HG03196 (cell line): Measurements from ENCODE around the gene M1AP.
"Not testable (repeated sequence)": the region's sequence is repeated elsewhere in the genome, so short reads cannot be mapped to it uniquely, and the experiment has no call there.

ENCODE experiments used
- ATAC-seq: cut with Tn5 transposase; IDR thresholded peaks from one replicate; pipeline ENCODE4 v1.9.1; 2021; ENCODE audit not compliant: unreplicated experiment

M1AP gene

DNA sequence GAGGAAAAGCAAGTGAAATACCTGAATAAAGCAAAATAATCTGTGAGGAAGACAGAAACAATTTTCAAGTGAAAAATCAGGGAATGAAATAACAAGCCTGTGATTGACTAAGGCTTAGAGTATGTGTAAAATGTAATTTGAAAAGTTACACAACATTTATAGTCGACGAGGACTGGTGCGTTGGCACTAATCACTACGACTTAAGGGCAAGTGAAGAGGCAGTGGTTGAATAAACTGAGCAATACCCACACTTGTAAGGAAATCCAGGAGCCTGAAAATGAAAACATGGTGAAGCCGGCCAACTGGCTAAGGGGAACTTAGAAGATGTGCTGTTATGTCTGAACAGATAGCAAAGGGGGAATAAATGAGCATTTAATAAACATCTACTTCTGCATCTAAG, 80.2 kb downstream of the M1AP start:
- ATAC-seq = no peak

DNA sequence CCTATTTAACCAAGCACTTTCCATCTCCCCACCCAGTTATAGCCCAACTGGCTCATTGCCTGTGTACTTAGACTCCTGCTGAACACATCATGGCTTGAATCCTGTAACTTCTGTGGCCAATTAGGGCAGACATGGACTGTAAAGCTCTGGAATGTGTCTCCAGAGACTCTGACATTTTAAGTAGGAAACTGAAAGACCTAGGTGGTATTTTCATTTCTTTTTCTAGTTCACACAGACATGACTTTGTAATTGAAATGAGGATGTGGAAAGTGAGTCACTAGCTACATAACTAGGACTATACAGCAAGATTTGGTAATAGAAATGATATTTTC, 81.4 kb downstream of the M1AP start:
- no peak for ATAC-seq

DNA sequence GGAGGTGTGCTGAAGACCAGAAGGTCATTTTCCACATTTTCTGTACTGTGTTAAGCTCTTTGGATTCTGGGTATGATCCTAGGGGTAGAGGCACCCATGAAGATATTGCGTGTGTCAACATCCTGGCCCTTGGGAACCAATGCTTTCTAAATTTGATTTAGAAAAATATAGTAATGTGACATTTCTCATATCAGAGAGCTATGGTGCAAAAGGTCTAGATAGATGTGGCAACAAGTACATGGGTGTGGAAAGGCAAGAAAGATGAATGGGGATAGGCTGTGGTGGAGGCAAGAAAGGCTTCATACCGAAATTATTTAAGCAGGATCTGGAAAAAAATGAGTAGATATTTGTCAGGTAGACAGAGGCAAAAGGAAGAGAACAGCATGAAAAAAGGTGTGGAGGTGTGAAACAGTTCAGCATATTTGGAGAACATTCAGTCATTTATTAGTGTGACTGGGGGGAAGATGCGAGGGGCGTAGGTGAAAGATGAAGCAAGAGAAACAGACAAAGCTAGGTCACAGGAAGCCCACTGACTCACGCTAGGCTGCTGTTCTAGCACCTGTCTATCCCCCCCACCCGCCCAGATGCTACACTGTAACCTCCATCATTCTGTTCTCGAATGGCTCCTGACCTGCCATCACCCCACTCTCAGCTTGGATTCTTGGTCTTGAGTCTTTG, 81.9 kb downstream of the M1AP start:
- no peak for ATAC-seq

DNA sequence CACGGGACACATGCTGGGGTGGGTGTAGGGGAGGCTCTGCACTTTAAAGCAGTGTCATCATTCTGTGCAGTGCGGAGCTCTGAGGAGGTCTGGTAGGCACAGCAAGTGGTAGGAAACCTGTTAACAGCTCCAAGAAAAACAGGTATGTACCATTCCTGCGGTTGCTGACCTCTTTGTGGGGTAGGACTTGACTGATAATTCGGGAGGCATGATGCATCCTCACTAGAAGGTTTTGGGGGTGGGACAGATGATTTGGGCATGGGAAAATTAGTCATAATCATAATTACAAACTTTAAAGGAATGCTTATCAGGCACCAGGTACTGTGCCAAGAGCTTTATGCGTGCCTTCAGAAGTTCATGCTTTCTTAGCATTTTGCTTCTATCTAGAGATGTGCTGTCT, 83.9 kb downstream of the M1AP start:
- ATAC-seq = no peak

DNA sequence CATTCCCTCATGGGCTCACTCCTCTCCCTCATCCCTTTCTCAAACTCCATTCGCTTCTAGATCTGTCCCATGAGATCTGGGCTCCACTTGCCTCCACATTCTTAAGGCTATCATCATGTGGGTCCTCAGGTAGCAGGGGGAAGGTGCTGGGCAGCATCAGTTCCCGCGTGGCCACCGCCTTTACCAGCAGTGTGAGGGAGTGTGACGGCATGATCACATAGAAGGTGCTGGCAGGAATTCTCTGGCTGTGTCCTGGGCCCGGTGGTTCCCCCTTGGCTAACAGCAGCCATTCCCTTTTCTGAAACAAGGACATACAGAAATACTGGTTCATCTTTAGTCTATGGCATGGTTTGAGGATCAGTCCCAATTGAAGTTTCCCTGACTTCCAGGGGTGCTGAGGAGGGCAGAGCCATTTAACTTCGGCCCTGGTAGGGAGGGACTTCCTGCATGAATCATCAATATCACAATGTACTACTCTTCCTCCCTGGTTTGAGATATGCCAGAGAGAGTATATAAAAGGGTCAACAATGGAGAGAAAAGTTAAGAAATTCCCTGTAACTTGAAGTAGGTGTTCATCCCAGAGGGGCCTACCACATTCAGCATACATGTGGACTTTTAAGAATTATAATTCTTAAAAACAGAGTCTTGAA, 85.9 kb downstream of the M1AP start:
- no peak for ATAC-seq

DNA sequence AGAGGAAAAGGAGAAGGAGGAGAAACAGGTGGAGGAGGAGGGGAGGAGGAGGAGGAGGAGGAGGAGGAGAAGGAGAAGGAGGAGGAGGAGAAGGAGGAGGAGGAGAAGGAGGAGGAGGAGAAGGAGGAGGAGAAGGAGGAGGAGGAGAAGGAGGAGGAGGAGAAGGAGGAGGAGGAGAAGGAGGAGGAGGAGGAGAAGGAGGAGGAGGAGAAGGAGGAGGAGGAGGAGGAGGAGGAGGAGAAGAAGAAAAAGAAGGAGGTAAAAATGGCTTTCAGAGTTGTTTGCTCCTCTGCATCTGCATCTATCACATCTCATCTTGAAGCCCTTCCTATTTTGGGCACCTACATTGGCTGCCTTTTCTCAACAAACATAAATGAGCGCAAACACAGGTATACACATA, 87.1 kb downstream of the M1AP start:
- ATAC-seq = not testable (repeated sequence)

DNA sequence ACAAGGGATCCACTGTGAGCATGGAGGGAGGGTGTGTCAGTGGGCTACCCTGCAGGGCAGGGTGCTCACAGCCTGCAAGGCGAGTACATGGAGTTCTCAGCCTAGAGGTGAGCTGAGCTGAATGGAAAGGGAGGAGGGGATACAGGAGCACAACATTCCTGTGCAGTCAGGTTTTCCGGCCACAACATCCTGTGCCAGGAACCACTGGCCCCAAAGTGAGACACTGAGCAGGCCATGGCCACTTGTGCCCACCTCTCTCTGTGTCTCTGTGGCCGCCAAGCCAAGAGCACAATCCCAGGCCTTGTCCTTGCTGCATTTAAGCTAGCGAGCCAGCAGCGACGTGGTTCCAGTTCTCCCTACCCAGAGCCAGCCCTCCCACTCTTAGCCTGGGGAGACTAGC, 87.5 kb downstream of the M1AP start:
- ATAC-seq = no peak

DNA sequence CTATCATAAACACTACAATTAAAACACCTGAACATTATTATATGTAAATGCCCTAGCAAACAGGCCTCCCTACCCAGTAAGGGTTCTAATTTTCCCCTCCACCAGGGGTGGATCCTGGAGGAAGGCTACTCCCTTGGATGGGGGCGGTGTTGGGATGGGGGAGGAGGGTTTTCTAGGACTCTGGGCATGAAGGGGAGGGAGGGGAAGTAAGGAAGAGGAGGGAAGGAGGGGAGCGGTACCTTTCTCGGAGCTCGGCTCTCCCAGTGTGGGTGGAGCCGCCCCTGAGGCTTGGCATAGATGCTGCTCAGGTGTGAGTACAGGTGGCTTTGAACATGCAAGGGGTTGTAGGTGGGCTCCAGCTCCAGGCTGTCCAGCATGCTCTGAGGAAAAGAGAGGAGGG, 88.2 kb downstream of the M1AP start:
- ATAC-seq = no peak

DNA sequence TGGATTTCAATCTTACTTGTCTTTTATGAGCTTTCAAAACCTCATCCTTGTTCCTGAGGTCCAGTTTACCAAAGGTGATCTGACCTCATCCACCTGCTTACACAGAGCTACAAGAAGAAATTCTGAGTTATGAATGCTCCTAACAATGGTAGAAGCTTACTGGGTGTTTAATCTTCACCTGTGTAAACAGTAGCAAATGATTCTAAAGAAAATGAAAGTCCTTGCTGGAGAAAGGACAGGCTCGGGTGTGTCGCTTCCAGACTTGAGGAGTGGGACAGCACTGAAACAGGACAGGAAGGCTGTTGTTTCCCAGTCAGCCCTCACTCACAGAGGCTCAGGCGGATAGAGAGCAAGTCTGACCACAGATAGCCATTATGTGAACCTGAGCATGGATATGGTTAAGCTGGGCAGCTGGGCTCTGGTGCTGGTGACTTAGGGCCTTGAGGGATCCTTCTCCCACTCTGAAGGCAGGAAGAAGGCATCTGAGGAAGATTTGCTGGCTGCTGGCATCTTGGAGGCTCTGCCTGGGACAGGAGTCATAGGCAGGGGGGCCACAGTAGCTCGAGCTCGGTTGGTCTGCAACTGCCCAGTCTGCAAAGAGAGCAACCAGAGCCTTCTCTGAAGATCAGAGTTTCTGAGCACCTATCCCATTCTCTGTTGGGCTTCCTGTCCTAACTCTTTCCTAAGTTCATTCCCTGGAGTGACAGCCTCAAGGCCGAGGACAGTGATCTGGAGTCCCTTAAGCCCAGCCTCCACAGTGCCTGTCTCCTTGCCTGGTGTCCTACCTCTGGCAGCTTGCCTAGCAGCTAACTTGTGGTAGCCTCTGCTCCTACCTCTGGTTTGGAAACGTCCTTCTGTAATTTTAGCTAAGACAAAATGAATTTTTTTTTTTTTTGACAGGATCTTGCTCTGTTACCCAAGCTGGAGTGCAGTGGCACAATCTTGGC, 89.6 kb downstream of the M1AP start:
- no peak for ATAC-seq

DNA sequence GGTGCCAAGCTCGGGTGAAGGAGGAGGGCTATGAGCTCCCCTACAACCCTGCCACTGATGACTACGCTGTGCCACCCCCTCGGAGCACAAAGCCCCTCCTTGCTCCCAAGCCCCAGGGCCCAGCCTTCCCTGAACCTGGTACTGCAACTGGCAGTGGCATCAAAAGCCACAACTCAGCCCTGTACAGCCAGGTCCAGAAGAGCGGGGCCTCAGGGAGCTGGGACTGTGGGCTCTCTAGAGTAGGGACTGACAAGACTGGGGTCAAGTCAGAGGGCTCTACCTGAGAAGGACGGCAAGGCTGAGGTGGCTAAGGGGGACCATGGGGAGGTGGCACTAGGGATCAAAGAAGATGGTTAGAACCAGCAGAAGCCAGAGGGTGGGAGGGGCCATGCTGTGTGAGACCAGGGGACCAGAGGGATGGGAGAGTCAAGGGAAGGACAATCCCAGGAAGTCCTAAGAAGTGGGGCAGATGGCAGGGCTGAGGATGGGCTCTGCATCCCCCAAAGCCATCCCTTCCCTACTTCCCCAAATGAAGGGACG, 91.2 kb downstream of the M1AP start:
- ATAC-seq = no peak

DNA sequence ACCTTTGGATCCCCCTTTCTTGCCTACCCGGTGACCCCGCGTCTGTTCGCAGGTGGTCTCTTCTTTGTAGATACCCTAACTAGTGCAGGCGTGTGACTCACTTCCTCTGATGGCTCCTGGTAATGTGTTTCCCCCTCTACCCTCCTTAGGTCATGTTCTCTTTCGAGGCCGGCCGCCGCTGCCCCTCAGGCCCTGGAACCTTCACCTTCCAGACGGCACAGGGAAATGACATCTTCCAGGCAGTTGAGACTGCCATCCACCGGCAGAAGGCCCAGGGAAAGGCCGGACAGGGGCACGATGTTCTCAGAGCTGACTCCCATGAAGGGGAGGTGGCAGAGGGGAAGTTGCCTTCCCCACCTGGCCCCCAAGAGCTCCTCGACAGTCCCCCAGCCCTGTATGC, 92.0 kb downstream of the M1AP start:
- ATAC-seq = no peak

DNA sequence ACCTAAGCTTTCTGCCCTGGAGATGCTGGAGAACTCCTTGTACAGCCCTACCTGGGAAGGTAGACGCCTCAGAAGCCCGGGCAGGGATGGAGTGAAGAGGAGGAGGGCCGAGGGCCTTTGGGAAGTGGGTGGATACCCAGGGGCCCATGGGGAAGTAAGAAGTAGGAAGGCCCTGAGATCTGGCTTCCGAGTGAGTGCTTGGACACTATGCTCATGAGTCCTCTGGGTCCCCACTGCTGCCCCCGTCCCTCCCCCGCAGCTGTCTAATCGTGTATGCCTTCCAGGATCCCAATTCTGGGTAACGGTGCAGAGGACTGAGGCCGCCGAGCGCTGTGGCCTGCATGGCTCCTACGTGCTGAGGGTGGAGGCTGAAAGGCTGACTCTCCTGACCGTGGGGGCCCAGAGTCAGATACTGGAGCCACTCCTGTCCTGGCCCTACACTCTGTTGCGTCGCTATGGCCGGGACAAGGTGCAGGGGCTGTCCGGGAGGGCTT, 92.5 kb downstream of the M1AP start:
- ATAC-seq = no peak

DNA sequence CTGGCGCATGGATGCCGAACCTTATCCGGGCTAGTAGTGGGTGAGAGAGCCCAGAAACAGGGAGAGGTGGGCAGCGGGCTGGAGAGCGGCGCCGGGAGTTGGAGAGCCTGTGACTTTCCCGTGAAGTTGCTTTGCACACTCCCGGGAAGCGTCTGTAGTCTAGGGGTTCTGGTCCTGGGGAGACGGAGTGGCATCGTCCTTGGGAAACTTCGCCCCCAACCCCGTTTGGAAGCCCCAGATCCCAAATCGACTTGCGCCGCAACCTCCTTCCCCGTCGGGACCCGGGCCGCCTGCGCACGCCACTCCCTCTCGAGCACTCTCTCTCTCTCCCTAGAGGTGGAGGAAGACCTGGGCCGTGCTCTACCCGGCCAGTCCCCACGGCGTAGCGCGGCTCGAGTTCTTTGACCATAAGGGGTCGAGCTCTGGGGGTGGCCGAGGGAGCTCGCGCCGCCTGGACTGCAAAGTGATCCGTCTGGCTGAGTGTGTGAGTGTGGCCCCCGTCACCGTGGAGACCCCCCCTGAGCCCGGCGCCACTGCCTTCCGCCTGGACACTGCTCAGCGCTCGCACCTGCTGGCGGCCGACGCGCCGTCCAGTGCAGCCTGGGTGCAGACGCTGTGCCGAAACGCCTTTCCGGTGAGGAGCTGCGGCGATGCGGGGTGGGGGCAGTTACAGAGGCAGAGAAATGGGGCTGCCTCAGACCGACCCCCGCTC, 93.2 kb downstream of the M1AP start:
- ATAC-seq = no peak

DNA sequence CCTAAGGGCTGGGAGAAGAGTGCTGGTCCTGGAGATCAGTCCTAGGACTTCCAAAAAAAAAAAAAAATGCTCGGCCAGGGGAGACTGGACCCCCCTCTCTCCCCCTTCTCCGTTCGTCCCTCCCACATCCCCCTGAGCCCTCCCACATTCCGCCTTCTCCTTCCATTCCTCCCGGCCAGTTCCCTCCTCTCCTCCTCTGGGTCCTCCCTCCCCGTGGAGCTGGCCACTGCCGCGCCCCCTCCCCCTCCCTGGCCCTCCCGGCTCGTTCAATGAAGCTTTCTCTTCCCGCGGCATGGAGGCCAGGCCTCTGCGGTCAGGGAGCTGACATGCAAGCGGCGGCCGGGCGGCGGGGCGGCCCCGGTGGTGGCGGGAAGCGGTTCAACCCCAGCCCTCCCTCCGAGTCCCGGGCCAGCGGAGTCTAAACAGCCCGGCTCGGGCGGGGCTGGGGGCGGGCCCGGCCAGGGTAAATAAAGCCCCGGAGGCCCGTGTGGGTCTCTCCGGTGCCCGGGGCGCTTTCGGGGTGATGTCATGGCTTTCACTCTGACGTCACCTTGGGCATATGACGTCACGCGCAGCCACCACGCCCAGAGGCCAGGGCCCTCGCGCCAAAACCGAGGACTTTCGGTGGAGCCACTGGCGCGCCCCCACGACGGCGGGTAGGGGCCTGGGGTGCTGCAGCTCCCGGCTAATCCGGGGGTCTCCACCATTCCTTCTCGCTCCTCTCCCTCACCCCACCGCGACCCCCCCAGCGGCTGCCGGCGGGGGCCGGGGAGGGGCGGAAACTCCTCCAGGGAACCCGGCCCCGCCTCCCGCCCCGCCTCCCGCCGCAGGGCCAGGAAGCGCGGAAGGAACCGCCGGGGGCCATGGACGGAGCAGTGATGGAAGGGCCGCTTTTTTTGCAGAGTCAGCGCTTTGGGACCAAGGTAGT, 94.0 kb downstream of the M1AP start, which contains the start of the genes DOK1 and LOXL3:
TSS of gene DOK1 (plus strand) at position 829 of the 928 bp plus-strand sequence. CDS start at position 864, 35 bp downstream.
TSS of gene LOXL3 (minus strand) at position 51 of the 928 bp plus-strand sequence. CDS start 1,308 bp downstream, outside the sequence.
- peak; percentile 48 for ATAC-seq

DNA sequence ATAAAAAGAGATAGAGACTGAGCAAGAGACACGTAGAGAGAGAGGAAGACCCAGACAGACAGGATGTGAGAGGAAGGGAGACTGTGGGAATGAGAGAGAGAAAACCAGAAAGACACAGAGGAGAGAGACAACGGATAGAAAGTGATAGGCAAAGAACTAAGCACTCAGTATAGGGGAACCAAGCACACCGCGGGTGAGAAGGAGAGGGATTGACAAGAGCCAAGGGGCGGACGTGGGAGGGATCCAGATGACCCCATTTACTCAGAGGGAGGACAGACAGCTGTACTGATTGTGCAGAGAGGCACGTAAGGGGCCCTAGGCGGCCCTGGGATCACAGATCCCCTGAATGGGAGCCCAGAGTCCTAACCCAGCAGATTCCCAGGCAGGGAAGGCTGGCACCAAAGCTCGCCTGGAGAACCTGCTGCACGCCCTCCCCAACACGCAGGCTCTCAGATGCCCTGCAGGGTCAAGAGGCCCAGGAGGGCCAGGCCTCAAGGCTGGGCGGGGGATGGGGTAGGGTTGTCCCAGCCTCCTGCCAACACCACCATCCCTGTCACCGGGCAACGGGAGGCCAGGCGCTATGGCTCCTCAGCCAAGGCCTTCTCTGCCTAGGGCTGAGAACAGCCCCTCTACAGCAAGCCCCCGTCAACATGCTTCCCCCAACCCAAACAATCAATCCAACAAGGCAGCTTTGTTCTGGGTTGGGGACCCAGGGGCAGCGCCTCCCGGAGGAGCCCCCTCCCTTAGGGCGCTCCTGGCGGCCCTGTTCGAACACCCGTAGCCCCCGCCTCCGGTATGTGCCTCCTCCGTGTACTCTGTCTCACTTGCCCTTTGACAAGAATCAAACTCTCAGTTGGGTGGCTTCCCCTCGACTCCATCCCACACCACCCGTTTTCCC, 95.0 kb downstream of the M1AP start:
- ATAC-seq = no peak

DNA sequence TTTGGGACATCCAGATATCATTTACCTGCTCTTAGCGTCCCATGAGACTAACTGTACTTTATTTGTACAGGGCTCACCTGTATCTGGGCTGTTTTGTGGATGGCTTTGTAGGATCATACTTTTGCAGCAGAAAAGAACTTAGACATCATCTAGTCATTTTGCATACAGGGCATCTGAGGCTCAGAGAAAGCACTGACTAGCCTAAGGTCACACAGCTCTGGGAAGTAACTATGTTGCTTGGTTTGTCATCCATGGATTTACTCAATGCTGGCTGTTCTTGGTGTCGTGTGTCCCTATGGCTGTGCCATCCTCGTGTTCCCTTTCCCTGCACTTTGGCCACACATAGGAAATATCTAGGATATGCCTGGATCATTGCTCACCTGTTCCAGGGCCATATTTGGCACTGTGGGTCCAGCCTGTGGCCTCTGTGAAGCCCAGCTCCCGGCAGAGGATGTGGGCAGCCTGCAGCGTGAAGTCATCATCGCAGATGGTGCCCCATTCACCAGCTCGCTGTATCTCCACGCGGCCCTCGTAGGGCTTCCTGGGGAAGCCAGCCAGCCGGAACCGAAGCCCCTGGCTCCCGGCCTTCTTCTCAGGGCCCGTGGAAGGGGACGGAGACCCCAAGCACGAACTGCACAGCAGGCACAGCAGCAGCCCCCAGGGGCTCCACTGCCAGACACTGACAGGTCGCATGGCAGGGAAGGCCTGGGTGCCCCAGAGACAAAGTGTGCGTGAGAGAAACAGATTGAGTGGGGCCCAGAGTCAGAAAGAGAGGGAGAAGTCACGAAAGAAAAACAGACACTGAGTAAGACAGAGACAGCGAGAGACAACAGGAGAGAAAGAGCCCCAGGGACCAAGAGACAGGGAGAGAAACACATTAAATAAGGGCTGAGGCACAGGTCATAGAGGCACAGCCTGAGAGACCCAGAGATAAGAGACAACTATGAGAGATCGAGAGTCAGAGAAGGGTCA, 95.9 kb downstream of the M1AP start:
- ATAC-seq = no peak

DNA sequence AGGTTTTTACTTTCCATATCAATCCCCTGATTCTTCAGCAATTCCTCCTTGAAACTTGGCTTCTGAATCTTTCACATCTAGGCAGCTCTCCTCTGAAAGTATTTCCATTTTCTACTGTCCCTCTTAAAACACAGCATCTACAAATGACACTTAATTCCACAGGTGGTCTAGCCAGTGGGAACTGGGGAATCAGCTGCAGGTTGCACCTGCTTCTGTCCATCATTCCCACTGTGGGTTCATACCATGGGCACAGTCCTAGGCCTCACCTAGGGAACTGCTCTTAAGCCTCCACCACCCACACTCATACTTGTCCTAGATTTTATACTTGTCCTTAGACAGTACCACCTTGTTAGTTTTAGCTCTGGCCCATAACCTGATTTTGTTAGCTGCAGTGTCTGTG, 96.6 kb downstream of the M1AP start:
- no peak for ATAC-seq
